Hepatic stellate cell (primary cell): Measurements from ENCODE around the gene SYCN.

Experiments used
- DNase-seq: peaks from one replicate; pipeline ENCODE4 v3.0.0; 2011; ENCODE audit warnings: low spot score

Gene SYCN

DNA sequence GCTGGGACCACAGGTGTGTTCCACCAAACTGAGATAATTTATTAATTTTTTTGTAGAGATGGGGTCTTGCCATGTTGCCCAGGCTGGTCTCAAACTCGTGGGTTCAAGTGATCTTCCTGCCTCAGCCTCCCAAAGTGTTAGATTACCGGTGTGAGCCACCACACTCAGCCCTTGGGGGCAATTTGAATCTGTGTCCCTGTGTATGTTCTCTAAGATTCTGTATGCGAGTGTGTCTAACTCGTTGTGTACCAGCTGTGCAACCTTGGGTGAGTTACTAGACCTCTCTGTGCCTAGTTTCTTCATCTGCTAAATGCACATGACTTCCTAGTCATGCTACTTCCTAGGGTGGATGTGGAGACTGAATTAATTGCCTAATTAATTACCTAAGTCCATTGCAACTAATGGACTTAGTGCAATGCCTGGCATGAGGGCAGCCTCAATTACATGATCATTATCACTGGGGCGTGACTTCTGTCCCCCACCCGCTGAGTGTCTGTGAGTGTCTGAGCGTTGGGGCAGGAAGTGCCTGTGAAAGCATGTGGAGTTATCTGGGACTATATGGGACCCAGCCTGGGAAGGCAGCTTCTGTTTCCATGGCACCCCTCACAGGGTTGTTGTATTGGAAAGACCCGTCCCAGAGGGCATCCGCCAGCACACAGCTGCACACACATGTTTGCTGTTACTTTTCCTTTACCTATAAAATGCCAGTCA lies 9.1 kb downstream of the SYCN start:
- DNase-seq, result no peak

- no peak for DNase-seq
Measured at GRCh38 chr19:39193803-39194202, 10.3 kb downstream of the SYCN start.

DNA sequence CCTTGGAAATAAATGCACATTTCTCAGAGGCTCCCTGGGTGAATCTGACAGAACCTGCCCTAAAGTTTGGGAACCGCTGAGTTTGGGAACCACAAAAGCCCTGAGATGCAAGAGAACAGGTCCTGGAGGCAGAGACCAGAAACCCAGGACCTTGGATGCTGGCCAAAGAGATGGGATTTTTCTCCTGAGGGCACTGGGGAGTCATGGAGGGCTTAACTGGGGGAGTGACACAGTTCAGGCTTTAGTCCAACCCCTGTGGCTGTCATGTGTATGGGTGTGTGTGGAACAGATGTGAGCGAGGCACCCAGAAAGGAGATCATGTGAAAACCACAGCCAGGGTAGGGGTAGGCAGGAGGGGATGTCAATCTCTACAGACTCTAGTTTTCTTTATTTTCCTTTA lies 11.2 kb downstream of the SYCN start:
- DNase-seq, result no peak

GRCh38 chr19:39190768-39191167 lies 13.3 kb downstream of the SYCN start:
- no peak for DNase-seq

GRCh38 chr19:39188960-39189359 lies 15.1 kb downstream of the SYCN start:
- no peak for DNase-seq

GRCh38 chr19:39187552-39187943 lies 16.5 kb downstream of the SYCN start:
- no peak for DNase-seq

DNA sequence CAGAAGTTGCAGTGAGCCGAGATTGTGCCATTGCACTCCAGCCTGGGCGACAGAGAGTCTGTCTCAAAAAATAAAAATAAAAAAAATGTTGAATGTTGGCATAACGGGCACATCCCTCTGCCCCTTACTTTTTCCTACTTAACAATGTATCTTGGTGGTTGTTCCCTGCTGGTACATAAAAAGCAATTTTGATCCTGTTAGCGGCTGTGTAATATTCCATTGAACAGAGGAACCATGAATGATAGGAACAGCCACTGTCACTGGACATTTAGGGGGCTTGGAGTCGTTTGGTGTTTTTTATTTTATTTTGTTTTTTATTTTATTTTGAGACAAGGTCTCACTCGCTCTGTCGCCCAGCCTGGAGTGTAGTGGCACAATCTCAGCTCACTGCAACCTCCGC lies 17.7 kb downstream of the SYCN start:
- no peak for DNase-seq

- DNase-seq, result no peak
Measured at GRCh38 chr19:39183104-39183503, 21.0 kb downstream of the SYCN start.

- DNase-seq, result no peak
Measured at GRCh38 chr19:39182174-39182505, 21.9 kb downstream of the SYCN start.

DNA sequence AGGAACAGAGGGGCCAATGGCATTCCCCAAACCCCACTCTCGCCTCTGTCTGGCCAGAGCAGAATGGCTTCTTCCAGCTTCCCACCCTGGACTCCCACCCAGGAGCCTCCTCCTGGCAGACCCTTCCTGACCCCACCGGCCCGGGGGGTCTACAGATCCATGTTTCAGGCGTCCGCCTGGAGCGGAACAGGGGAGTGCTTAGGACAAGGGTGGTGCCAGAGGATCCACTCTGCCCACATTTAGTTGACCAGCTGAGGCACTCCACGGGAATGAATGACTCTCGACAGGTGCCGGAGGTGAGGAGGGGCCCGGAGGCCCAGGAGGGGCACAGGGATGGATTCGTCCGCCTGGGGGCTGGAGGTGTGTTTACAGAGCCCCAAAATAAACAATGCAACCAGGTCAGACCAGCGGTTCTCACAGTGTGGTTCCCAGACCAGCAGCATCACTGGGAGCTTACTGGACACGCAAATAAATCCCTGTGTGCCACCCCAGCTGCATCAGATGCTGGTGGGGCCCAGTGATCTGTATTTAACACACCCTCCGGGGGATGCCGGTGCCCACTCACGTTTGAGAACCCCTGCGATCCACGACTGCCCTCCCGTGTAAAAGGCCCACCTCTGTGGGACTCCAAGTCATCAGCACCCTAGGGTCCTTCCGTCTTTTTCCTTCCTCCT lies 22.4 kb downstream of the SYCN start:
- no peak for DNase-seq

DNA sequence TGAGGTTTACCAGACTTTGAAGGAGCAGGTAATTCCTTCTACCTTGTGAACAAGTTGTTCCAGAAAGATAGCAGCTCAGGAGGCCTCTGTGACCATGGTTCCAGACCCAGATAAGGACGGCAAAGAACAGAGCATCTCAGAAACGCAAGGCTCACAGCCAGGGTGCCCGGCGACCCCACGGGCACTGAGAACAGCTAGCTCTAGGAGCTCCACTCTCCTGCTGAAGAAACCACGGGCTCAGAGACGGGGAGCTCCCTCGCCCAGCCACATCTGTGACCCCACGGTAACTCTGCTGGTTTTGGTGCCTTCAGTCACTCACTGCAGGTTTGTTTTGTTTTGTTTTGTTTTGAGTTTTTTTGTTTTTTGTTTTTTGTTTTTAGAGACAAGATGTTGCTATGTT lies 23.3 kb downstream of the SYCN start:
- DNase-seq, result no peak

- no peak for DNase-seq
Measured at GRCh38 chr19:39179754-39180153, 24.3 kb downstream of the SYCN start.

DNA sequence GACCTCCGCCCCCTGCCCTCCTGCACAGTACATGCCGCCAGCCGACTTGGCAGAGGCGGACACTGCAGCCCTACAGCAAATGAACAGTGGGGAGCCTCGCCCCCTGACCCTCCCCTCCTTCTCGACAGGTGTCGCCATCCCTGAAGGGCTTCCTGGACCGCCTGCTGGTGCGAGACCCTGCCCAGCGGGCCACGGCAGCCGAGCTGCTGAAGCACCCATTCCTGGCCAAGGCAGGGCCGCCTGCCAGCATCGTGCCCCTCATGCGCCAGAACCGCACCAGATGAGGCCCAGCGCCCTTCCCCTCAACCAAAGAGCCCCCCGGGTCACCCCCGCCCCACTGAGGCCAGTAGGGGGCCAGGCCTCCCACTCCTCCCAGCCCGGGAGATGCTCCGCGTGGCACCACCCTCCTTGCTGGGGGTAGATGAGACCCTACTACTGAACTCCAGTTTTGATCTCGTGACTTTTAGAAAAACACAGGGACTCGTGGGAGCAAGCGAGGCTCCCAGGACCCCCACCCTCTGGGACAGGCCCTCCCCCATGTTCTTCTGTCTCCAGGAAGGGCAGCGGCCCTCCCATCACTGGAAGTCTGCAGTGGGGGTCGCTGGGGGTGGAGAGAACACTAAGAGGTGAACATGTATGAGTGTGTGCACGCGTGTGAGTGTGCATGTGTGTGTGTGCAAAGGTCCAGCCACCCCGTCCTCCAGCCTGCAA lies 25.6 kb downstream of the SYCN start:
- no peak for DNase-seq

GRCh38 chr19:39177736-39178135 lies 26.3 kb downstream of the SYCN start:
- no peak for DNase-seq

DNA sequence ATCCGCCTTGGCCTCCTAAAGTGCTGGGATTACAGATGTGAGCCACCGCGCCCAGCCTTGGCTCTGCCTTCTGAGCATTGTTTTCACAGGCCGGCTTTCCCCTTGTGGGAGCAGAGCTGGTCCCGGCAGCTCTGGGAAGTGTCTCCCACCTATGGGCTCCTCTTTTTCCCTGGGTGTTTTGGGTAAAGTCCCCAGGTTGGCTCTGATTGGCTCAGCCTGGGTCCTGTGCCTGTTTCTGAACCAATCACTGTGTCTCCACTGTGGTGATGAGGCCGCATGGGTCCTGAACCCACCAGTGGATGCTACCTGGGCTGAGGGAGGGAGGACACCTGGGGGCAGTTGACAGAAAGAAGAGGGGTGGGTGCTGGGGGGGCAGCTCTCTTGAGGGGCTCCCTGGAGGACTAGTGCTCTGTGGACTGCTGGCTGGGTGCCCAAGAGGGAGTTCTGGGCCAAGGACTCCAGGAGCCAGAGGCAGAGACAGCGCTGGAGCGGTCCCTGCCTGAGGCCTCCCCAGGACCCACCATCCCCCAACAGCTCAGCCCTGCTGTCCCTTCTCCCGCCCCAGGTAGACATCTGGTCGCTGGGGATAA lies 26.9 kb downstream of the SYCN start:
- no peak for DNase-seq

DNA sequence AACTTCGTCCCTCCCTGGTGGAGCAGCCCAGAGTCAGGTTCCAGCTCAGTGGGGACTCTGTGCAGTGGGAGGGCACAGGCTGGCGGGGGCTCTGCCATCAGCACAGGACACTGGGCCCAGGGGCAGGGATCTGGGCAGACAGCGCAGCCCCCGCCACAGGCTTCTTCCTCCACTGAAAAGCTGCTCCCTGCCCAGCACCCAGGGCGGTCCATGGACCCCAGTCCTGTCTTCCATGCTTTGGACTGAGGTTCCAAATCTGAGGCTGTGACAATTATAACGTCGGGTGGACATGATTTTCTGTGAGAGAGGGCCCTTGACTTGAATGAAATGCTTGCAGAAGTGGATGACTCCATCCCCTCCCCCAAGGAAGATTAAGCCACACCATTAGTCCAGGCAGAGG lies 28.5 kb downstream of the SYCN start:
- no peak for DNase-seq

GRCh38 chr19:39174558-39175544 lies 29.2 kb downstream of the SYCN start:
- DNase-seq, result no peak

DNA sequence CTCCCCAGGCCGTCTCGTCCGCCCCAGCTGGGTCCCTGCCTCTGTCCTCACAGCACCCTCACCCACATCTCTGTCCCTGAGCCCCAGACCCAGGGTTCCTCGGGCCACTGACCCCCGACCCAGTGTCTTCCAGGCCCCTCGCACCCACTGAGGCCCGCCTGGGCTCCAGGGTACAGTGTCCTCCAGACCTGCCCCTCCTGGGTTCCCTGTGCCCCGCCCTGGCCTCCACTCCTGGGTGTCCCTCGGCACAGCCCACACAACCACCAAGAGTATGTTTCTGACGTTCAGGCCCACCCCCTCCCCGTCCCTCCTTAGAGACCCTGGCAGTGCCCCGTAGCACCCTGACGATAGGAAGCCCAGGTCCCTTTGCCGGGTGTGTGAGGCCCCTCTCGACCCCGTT lies 29.9 kb downstream of the SYCN start:
- DNase-seq, result no peak

- no peak for DNase-seq
Measured at GRCh38 chr19:39173502-39173991, 30.5 kb downstream of the SYCN start.

GRCh38 chr19:39172700-39173501 lies 31.2 kb downstream of the SYCN start:
- DNase-seq, result no peak
